ENCODE data around the gene AK8.

AK8 gene

GRCh38 chr9:132679946-132680625, 198.0 kb downstream of the AK8 start:
- no peaks in the 10 kb centered on the region for H3K27me3 ChIP-seq (ENCODE audit: control insufficient read depth in 2 of 2, insufficient read depth in 2 of 2, low read length in 2 of 2)
- no peak overlapping the region for H3K9ac ChIP-seq (ENCODE audit: low read depth in 1 of 2, low read length in 2 of 2)
- peaks cover 31 to 44% of the 10 kb centered on the region in 2 donors for H3K36me3 ChIP-seq (ENCODE audit: control insufficient read depth in 2 of 2, insufficient read depth in 2 of 2, low read length in 2 of 2)
- H3K4me3 ChIP-seq (ENCODE audit: low read length in 2 of 2) = no peak overlapping the region
- no peak overlapping the region for H3K27ac ChIP-seq (ENCODE audit: low read depth in 2 of 2, low read length in 2 of 2)
- no peaks in the 10 kb centered on the region for H3K4me1 ChIP-seq (ENCODE audit: control insufficient read depth in 2 of 2, insufficient read depth in 2 of 2, low read length in 2 of 2)
- no peaks in the 10 kb centered on the region for H3K9me3 ChIP-seq (ENCODE audit: control insufficient read depth in 2 of 2, low read length in 2 of 2)

DNA sequence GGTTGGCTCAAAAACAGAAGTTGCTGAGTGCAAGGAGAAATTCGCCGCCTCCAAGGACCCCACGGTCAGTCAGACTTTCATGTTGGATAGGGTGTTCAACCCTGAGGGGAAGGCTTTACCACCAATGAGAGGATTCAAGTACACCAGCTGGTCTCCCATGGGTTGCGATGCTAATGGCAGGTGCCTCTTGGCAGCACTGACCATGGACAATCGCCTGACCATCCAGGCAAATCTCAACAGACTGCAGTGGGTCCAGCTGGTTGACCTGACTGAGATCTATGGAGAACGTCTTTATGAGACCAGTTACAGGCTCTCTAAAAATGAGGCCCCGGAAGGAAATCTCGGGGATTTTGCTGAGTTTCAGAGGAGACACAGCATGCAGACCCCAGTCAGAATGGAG, 200.1 kb downstream of the AK8 start:
- Histone ChIP-seq H3K9ac (ENCODE audit: low read depth in 1 of 2, low read length in 2 of 2) (no peak overlapping the region), H3K27me3 (ENCODE audit: control insufficient read depth in 2 of 2, insufficient read depth in 2 of 2, low read length in 2 of 2) (no peaks in the 10 kb centered on the region), H3K9me3 (ENCODE audit: control insufficient read depth in 2 of 2, low read length in 2 of 2) (no peaks in the 10 kb centered on the region), H3K4me1 (ENCODE audit: control insufficient read depth in 2 of 2, insufficient read depth in 2 of 2, low read length in 2 of 2) (peaks cover 0 to 5% of the 10 kb centered on the region in 2 donors), H3K36me3 (ENCODE audit: control insufficient read depth in 2 of 2, insufficient read depth in 2 of 2, low read length in 2 of 2) (peaks cover 24 to 31% of the 10 kb centered on the region in 2 donors), H3K4me3 (ENCODE audit: low read length in 2 of 2) (no peak overlapping the region), H3K27ac (ENCODE audit: low read depth in 2 of 2, low read length in 2 of 2) (no peak overlapping the region)

All from mucosa of rectum (tissue), 2 donors.